ENCODE data around the gene TSPAN11. TPM values are rescaled to one million over a fixed set of nuclear protein-coding genes. Genes with fewer than 3 reads are reported as not detected.

TSPAN11 gene
- polyA plus RNA-seq, 1 experiment: 0.37 TPM

GRCh38 chr12:31037028-31037427, 110.5 kb downstream of the TSPAN11 start:
- POLR2A ChIA-PET: no interaction called here
- TF ChIP-seq CTCF (IDR thresholded peaks at IDR 0.05; ENCODE audit: low read depth, low read length): no peak
- H3K27me3 ChIP-seq (ENCODE audit: control insufficient read depth, insufficient read depth, low read length): peaks cover 9% of the 10 kb centered on the region
- H3K4me3 ChIP-seq (ENCODE audit: low read depth, low read length): no peak overlapping the region
- DNase-seq (ENCODE audit: low read depth, low spot score): no peak
- no peak overlapping the region for H3K27ac ChIP-seq (ENCODE audit: low read depth, low read length)
- CTCF ChIA-PET: no interaction called here
- no peaks in the 10 kb centered on the region for H3K9me3 ChIP-seq (ENCODE audit: control insufficient read depth, insufficient read depth, low read length)

GRCh38 chr12:31037931-31038330, 111.4 kb downstream of the TSPAN11 start:
- H3K27ac ChIP-seq (ENCODE audit: low read depth, low read length): no peak overlapping the region
- H3K27me3 ChIP-seq (ENCODE audit: control insufficient read depth, insufficient read depth, low read length): peaks cover 2% of the 10 kb centered on the region
- POLR2A ChIA-PET: no interaction called here
- H3K9me3 ChIP-seq (ENCODE audit: control insufficient read depth, insufficient read depth, low read length): no peaks in the 10 kb centered on the region
- no peak overlapping the region for H3K4me3 ChIP-seq (ENCODE audit: low read depth, low read length)
- no peak for TF ChIP-seq CTCF (IDR thresholded peaks at IDR 0.05; ENCODE audit: low read depth, low read length)
- DNase-seq (ENCODE audit: low read depth, low spot score): no peak
- CTCF ChIA-PET: no interaction called here

- H3K27me3 ChIP-seq (ENCODE audit: control insufficient read depth, insufficient read depth, low read length): no peaks in the 10 kb centered on the region
- ChIA-PET POLR2A (no interaction called here), CTCF (no interaction called here)
- DNase-seq (ENCODE audit: low read depth, low spot score): no peak
- no peaks in the 10 kb centered on the region for H3K9me3 ChIP-seq (ENCODE audit: control insufficient read depth, insufficient read depth, low read length)
- no peak for TF ChIP-seq CTCF (IDR thresholded peaks at IDR 0.05; ENCODE audit: low read depth, low read length)
- no peak overlapping the region for H3K4me3 ChIP-seq (ENCODE audit: low read depth, low read length)
- H3K27ac ChIP-seq (ENCODE audit: low read depth, low read length): no peak overlapping the region
These were observed 114.6 kb downstream of the TSPAN11 start for GRCh38 chr12:31041033-31041564.

Other genes starting within 250 kb of the TSPAN11 start
- 19.6 and 21.2 TPM in 2 replicates for gene IPO8, start 230.9 kb upstream of the TSPAN11 start, polyA plus RNA-seq (2011; rRNA removed)
- 13.7 and 15.6 TPM in 2 replicates for gene CAPRIN2, start 171.8 kb upstream of the TSPAN11 start, polyA plus RNA-seq (2011; rRNA removed)
- 5.1 and 5.8 TPM in 2 replicates for gene DDX11, start 147.1 kb downstream of the TSPAN11 start, polyA plus RNA-seq (2011; rRNA removed)